Measurements from ENCODE around the gene HEBP2.
A peak's percentile ranks its signal among the peaks of the same experiment; 100 is the strongest.
"Not testable (repeated sequence)": the region's sequence is repeated elsewhere in the genome, so short reads cannot be mapped to it uniquely, and the experiment has no call there.

Gene HEBP2

DNA sequence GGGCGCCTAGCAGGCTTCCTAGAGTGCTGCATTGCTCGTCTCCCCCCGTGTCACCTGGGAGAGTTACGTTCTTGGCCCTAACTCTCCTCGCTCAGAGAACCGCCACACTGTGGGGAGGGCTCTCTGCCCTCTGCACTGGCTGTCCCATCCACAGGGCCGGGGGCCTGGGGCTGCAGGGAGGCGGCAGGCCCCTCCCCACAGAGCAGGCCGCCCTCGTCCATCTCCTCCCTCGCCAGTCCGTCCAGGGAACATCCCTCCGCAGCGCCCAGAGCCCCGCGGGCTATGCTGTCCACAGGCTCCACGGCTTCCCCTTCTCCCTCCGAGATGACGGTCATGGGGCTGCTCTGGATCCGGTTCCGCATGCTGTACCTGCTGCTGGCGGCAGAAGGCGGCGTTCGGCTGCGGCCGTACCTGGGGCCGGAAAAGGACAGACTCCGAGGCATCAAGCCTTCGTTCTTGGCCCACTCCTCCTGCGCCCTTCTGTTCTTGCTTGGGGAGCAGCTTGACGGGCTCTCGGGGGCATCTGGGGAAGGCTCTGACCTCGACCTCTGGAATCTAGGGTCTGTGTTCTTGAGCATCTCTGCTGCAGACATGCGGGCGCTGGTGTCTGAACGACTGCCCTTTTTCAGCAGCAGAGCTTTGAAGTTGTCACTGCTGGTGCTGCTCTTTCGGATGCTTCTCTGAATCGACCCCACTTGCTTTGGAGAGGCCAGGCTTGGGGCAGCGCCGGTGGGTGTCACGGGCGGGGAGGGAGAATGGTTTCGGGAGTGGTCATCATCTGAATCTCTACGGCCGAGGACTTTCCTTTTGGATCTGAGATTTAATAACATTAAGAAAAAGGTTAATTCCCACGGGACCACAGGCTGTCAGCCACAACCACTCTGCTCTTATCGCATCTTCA lies 20.2 kb downstream of the HEBP2 start:
- no peak for DNase-seq (ENCODE audit: low read depth)

DNA sequence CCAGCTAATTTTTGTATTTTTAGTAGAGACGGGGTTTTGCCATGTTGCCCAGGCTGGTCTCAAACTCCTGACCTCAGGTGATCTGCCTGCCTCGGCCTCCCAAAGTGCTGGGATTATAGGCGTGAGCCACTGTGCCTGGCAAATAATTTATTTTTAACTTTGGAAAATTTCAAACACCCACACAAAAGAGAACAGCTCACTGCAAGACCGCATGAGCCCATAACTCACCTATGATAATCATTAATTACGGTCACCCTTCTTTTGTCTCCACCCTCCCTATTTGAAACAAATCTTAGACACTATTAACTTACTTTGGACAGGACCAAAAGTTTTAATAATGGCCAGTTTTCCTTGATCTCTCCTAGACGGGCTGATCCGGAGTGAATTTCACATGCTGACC lies 21.2 kb downstream of the HEBP2 start:
- not testable (repeated sequence) for DNase-seq (ENCODE audit: low read depth)

DNA sequence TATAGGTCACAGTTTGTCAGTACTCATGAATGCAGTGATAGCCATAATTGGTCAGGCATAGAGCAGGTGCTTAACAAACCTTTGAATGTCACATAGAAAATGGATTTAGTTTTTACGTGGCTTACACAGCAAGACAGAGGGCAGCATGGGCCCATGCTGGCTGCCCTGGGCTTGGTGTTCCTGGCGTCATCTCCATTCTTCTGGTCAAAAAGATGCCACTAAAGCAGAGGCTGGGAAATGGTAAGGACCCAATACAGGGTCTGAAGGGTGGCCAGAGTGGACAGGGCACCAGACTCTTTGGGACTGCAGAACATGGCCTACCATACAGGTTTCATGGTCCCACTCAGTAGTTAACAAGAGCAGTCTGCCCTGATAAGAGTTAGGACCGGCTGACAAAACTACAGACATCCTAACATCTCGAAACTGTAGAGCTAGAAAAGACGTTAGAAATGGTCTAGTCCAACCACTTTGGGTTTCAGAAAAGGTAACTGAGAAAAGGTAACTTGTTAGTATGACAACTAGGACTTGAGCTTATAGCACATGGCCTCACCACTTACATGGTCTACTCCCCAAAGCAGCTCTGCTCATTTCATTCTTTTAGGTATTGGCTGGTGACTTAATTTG lies 22.6 kb downstream of the HEBP2 start:
- DNase-seq (ENCODE audit: low read depth), result no peak

DNA sequence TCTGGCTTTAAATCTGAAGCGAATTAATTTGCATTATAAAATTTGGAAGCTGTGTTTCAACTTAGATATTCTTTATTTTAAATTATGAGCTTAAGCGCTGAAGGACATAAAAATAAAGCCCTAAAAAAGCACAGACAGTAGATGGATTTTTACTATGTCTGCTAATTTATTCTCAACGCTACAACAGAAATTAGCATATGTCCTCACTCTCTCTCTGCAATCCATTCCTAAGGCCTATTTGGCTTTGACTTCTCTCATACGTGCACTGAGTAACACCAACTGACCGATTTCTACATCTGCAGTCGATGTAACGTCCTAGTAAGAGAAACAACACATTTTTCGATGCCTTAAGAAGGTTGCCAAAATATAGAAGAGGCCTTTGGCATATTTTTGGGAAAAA lies 23.7 kb downstream of the HEBP2 start:
- no peak for DNase-seq (ENCODE audit: low read depth)

DNA sequence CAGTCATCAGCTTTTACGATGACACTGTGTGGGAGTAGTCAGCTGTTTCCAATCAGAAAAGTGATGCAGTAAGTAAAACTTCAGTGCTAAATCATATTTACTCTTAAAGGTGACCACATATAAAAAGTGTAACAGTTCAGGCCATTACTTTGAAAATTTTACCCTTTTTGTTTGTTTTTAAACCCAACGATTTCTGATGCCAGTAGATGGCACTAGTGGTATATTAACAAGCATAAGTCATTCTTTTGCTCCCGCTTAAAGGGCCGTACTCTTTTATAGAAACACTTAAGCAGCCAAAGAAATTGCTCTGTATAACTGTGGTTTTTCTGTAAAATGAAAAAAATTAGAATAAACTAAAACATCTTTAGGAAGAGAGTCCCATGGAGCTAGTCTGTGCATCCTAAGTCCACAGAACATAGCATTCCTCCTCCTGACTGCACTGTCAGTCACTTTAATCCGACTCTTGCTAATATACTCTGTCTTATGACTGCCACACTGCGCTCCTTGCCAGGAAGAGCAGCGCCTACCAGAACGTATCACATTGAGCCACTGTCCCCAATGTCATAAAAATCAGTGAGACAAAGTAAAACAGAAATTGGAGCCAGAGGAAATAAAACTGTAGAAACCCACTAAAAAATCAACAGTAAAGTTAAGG lies 25.0 kb downstream of the HEBP2 start:
- peak; percentile 26 for DNase-seq (ENCODE audit: low read depth)

DNA sequence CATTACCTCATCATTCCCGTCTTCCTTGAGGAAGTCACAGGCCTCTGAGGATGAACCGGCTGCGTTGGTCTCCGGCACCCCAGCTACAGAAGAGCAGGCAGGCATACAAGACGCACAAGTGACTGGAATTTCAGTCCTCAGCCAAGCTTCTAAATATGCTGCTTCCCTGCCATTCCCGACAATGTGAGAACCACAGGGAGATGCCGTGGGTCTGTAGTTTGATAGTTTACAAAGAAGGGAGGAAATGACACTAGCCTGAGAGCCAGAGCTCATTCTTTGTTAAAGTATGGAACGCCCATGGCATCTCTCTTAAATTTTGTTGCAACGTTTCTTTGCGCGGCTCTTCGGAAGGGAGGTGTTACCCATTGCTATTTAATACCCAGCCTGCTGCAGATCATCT lies 25.7 kb downstream of the HEBP2 start:
- no peak for DNase-seq (ENCODE audit: low read depth)

DNA sequence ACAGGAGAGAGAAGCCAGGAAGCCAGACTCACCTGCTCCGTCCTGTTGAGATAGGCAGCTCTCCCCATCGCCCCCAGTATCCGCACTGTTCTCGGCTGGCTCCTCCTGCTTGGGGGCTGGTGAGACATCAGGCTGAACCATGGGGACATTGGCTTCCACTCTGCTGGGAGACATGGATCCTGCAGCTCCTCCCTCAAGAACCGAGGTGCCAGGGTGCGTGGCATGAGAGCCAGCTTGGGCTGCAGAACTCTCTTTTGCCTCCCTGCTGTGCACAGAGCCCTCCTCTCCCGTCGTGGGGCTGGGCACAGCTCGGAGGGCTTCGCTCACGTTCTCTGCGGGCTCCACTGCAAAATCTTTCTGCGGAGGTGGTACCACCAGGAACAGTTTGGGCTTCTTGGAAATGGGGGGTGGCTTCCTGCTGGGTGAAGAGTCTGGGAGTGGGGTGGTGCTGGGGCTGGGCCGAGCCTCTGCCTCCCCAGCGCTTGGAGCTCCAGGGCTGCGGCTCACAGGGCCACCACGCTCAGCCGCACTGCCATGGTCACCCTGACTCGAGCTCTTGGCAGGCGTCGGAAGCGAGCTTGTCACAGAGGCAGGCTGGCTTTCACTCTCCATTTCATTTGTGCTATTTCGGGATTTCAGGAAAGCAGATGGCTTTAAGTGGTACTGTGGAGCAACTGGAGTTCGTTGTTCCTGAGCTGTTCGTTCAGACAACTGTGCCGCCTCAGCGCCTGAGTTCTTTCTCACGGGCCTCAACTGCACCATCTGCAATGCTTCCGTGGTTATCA lies 26.5 kb downstream of the HEBP2 start:
- no peak for DNase-seq (ENCODE audit: low read depth)

DNA sequence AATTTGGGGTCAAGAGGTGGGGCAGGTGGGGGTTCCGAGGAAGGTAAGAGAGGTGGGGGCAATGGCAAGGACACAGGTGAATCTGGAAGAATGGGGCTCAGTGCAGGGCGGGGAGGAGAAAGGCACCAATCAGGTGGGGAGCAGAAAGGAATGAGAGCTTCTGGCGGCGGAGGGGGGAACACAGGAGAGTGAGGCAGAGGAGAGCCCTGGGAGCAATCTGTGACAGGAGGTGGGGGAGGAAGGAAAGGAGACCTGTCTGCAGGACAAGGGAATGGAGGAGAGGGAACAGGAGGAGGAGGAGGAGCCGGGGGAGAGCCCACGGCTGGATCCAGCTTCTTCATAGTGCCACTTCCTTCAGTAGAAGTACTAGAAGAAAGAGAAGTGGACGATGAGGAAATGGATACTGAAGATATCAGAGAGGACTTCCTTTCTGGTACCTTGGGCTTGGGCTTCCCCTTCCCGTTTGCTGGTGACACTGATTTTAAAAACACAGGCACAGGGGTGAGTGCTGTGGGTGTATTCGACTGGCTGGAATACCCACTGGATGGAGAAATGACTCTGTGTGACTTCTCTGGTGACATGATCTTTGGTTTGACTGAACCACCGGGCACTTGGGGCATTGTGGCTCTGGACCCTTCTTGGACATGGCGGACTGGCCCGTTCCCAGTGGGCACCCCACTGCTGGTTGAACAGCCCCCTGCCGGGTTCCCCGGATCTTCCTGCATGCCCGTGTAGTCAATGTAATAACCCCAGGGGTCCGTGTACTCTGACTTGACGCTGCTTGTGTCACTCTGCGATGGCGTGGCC lies 27.4 kb downstream of the HEBP2 start:
- no peak for DNase-seq (ENCODE audit: low read depth)

DNA sequence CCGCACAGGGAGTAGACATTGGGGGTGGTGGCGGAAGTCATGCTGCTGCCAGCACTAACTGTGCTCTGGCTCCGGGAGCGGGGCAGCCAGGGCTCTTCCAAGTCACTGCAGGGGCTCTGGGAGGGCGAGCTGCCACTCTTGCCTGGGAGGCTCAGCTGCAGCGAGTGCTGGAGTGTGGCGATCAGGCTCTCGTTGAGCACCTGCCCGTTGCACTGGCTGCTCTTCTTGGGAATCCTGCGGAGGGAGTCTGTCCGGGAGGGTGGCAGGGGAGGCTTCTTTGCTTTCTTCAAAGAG lies 28.0 kb downstream of the HEBP2 start:
- DNase-seq (ENCODE audit: low read depth), result no peak

DNA sequence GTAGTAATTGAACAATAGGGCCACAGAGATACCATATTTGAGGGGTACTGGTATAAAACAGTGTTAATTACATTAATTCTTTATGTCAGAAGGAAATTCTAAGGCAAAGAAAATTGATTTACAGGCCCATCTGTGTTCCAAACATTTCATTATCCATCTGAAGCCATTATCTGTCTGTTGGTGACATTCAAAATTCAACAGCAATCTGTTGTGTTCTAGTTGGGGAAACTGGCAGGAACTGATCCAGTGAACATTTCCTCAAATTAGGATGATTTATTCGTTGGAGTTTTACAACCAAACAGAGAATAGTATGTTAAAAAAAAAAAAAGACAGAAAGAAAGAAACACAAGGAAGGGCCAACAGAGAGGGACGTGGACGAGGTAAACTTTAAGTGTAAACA lies 30.1 kb downstream of the HEBP2 start:
- no peak for DNase-seq (ENCODE audit: low read depth)

DNA sequence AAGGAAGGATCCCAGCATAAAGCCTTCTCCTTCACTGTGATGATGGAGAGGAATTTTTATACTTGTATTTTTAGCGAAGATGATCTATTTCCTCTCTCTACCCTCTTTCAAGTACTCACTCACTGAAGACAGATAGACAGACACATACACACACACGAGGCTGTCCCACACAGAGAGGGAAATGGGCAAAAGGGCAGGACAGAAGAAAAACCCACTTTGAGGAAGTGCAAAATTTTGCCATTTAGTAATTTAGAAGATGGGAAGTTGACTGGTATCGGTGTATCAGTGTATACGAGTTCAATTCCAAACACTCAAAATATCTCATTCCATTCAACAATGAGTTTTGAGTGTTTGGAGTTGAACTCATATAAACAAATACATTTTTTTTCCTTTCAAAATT lies 30.9 kb downstream of the HEBP2 start:
- no peak for DNase-seq (ENCODE audit: low read depth)

DNA sequence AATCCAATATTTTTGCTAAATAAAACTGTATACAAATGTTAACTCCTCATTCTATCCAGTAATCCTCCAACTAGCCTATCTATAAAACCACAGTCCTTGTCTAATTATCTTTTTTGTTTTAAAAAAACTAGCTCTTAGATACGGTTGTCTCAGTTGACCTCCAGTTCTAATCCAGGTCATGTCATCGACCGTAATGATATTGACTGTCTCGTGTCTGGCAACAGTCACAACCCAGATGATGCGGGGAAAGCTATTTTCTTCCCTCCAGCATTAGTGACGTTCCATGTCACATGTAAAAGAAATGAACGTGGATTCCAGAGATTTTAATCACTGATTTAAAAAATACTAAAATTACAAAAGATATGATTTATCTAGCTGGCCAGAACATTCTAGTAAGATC lies 35.5 kb downstream of the HEBP2 start:
- DNase-seq (ENCODE audit: low read depth), result no peak

DNA sequence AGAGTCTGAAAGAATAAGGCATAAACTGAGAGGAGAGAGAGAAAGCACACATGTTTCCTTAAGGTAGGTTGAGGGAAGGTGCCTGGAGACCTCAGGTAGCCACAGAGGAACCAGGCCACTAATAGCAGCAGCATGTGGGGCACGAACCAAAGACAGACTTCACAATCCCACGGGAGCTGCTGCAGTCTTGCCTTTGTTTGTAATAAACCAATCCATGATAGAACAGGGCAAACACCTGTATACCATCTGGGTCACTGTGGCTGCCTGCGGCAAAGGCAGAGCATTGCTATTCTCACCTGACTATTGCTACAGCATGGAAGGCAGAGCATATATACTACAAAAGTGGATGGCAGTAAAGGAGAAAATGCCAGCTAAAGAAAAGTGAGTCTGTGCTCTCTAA lies 36.3 kb downstream of the HEBP2 start:
- DNase-seq (ENCODE audit: low read depth), result no peak

DNA sequence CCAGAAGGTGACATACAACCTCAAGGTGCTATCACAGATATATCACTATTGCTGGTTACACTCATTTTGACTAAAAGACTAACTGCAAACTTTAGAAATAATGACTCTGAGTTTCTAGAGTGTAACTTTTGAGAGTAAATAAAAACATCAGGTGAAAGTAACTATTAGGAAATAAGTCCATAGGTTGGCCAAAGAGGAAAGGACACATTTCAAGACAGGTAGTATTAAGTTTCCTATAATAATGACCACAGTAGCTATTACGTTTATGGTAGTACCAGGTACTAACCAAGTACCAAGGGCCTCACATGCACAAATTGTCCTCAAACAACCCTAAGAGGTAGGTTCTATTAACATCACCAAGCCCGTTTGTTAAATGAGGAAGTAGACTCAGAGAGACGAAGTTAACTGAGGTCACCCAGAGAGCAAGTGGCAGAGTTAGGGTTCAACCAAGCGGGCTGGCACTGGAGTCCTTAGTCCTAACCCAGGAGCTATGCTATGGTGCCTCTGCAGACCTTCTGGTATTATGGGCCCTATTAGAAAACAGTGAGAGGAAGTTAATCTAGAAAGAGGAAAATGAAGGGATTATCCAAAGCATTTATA lies 36.8 kb downstream of the HEBP2 start:
- no peak for DNase-seq (ENCODE audit: low read depth)

DNA sequence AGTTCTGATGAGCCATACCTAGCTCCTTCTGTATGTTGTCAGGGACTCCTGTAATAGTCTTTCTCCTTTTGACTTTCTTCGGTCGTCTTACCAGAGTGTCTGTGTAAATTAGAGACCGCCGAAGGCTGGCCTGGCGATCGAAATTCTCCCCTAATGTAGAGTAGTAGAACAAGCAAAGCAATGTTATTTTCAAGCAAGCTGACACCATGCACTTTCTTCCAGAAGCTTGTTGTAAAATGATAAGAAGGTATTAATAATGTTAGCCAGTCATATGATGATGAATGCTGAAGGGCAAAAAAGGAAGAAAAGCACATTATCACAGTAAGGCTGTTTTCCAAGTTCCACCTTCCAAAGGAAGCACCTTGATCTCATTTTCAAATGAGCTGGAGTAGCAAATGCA lies 37.9 kb downstream of the HEBP2 start:
- no peak for DNase-seq (ENCODE audit: low read depth)

DNA sequence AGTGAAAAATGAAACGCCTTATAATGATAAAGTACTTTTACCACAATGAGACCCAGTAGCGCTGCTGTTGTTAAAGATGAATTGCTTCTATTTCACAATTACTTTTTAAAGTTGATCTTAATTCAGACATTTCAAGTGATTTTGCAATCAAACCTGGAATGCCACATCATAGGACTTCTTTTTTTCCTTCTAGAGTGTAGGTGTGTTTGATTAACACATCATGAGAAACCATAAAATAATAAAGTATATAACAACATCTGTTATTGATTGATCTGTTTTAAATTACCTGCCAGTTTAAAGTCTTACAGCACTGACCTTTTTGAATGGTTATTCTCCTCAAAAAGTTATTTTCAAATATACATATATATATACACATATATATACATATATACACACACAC lies 38.6 kb downstream of the HEBP2 start:
- no peak for DNase-seq (ENCODE audit: low read depth)

DNA sequence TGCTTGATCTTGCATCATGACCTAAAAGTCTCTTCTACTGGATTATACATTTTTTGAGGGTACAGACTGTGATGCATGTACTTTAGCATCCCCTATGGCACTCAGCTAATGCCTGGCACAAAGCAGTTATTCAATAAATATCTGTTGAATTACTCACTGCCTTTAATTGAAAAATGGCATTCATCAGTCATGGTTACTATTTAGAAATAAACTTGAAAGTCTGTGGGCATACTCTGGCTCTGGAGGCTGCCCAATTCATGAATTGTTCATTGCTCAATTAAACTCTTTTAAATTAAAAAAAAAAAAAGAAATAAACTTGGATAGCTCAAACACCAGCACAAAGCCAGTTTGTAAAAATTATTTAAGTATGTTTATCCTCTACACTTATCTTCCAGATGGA lies 40.0 kb downstream of the HEBP2 start:
- DNase-seq (ENCODE audit: low read depth), result no peak

DNA sequence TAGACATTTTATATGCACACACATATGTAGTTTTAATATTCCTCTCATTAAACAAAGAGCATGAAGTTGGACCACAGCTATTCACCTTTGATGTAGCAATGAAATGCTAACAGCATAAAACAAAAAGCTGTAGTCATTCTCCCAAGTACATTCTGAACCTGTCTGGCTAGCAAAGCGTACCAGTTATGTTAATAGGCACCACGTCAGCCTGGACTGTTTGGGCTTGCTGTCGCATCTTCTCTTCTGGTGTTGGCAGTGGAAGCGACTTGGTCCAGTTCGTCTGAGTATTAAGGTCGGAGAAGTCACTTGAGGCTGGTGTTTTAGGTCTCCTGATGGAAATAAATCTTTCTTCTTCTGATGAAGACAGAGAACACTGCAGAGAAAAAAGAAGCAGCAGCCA lies 42.8 kb downstream of the HEBP2 start:
- no peak for DNase-seq (ENCODE audit: low read depth)

DNA sequence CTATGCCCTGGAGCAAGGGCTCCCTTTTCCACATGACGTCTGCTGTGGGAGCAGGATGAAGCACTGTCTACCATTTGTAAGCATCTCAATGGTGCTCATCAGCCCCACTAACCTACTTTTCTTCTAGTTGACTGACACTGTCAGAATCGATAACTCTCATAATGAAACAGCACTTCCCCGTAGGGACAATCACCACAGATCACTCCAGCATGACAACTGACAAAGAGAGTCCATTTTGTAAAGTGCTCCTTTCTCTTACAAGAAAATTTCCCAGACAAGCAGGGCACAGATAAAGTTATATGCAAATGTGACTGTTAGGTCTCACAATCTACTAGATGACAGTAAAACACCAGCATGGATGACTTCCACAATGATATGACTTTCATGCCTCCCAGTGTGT lies 46.4 kb downstream of the HEBP2 start:
- DNase-seq (ENCODE audit: low read depth), result no peak

DNA sequence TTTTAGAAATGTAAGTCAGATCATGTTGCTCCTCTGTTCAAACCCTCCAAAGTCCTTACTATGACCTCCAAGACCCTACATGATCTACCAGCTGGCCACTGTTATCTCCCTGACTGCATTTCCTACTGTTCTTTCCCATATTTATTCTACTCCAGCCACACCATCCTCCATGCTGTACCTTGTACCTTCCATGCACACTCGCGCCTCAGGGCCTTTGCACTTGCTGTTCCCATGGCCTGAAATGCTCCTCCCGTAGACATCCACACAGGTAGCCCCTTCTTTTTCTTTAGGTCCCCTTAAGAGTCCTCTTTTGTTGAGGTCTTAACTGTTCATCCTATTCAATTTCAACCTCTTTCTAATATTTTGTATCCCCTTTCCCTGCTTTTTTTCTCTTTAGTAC lies 47.0 kb downstream of the HEBP2 start:
- DNase-seq (ENCODE audit: low read depth), result no peak

DNA sequence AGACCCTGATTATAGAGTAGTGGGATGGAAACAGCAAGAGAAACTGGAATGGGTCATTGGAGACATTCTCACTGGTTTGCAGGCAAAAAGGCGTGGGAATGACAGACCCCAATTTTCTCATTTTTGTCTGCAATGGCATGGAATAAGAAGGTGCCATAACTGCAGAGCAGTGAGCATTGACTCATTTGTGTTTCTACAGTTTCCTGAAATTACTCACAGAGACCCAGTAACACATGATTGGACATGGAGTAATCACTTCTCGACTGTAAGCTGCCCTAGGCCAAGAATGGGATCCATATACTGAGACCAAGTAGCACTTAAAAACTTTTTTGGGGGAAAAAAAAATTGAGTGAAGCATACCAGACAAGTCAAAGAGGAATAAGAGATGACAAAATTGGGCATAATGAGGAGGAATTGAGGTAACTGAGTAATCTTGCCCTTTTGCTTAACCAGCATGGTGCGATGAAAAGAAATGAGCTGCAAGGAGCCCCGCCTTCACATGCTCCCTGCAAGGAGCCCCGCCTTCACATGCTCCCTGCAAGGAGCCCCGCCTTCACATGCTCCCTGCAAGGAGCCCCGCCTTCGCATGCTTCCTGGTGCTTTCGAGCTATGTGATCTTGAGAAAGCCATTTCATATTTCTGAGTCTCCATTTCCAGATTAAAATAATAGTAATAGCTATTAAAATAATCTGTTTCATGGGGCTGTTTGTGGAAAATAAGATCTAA lies 51.1 kb downstream of the HEBP2 start:
- no peak for DNase-seq (ENCODE audit: low read depth)

Measured in GM04504 (cell line).